Activated CD4-positive, CD25-positive, alpha-beta regulatory T cell treated with anti-CD3 and anti-CD28 coated beads, Interleukin-2, amount 50 U/mL, for 16 hours (primary cell): Measurements from ENCODE around the gene ZNF407.
"Not testable (repeated sequence)": the region's sequence is repeated elsewhere in the genome, so short reads cannot be mapped to it uniquely, and the experiment has no call there.

Experiments
- DNase-seq: peaks from one replicate; pipeline ENCODE4 v3.0.0-alpha.2; 2020; ENCODE audit warnings: low read depth, low spot score

ZNF407 gene

DNA sequence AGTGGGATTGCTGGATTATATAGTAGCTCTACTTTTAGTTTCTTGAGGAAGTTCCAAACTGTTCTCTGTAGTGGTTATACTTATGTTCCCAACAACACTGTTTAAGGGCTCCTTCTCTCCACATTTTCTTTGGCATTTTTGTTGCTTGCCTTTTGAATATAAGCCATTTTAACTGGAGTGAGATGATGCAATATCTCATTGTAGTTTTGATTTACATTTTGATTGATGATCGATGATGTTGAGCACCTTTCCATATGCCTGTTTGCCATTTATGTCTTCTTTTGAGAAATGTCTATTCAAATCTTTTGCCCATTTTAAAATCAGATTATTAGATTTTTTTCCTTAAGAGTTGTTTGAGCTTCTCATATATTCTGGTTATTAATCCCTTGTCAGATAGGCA lies 368.0 kb downstream of the ZNF407 start:
- no peak for DNase-seq

DNA sequence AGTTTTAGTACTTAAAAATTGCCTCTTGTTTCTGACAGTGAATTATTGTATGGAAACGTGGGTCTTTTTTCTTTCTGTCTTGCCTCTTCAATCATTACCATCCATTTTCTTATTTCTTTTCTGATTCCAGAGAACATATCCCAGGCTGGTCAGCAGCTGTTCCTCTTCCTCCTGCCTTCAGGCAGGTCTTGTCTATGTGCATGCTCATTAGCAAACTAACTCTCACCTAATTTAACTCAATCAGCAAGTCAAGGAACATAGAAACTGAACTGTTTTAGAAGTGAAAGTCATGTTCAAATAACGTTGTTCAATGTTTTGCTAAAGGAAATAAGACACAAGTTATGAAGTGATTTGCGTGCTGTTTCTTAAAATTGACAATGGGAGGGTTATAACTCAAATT lies 369.8 kb downstream of the ZNF407 start:
- DNase-seq, result no peak

DNA sequence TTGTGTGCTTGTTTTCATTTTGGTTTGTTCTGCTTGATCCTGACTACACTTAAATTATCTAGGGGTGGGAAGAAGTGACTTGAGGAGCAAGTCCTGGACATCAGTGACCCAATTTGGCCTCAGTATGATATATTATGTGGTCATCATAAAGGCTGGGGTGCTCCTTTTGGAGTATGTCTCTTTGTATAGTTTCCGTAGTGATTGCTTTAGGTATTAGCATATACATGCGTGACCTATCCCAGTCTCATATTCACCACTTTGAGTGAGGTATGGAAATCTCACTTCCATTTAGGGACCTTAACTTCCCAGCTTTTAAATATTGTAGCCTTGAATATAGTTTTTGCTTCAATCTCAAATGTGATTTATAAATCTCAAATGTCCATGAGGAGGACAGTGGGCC lies 370.3 kb downstream of the ZNF407 start:
- no peak for DNase-seq

DNA sequence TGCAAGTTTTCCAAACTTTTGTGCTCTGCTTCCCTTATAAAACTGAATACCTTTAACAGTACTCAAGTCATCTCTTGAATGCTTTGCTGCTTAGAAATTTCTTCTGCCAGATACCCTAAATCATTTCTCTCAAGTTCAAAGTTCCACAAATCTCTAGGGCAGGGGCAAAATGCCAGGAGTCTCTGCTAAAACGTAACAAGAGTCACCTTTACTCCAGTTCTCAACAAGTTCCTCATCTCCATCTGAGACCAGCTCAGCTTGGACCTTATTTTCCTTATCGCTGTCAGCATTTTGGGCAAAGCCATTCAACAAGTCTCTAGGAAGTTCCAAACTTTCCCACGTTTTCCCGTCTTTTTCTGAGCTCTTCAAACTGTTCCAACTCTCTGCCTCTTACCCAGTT lies 373.7 kb downstream of the ZNF407 start:
- not testable (repeated sequence) for DNase-seq

DNA sequence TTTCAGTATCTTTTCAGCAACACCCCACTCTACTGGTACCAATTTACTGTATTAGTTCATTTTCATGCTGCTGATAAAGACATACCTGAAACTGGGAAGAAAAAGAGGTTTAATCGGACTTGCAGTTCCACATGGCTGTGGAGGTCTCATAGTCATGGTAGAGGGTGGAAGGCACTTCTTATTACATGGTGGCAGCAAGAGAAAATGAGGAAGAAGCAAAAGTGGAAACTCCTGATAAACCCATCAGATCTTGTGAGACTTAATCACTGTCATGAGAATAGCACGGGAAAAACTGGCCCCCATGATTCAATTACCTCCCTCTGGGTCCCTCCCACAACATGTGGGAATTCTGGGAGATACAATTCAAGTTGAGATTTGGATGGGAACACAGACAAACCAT lies 374.1 kb downstream of the ZNF407 start:
- not testable (repeated sequence) for DNase-seq

DNA sequence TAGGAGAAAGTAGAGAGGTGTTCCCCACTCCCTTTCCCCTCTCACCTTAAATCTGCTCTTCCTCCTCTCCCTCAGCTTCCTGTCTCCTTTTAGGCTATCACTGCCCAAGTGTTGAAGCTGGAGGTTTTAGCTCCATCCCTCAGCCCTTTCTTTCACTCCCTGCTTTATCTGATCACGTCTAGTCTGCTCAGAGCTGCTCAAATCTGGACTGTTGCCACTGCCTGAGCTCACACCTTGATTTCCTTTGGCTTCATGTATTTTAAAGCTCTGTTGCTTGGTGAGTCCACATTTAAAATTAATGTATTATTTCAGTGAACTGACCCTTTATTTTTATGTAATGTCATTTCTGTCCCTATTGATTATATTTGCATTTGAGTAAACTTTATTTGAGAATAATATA lies 374.7 kb downstream of the ZNF407 start:
- no peak for DNase-seq

DNA sequence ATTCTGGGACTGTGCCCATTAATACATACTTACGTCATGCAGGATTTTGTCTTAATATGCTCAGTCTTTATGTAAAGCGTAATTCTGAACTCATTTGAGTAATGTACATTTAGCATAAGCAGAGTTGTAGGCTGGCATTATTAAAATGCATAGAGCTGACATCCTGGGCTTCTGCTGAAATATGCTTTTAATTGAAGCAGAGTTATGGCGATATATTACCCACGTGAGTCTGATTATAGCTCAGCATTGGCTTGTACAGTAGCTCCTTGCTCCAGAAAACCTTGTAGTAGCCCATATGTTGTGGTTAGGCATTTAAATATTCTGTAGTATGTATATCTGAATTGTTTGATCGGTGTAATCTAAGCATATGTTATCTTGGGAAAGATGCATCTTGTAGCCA lies 377.3 kb downstream of the ZNF407 start:
- no peak for DNase-seq

DNA sequence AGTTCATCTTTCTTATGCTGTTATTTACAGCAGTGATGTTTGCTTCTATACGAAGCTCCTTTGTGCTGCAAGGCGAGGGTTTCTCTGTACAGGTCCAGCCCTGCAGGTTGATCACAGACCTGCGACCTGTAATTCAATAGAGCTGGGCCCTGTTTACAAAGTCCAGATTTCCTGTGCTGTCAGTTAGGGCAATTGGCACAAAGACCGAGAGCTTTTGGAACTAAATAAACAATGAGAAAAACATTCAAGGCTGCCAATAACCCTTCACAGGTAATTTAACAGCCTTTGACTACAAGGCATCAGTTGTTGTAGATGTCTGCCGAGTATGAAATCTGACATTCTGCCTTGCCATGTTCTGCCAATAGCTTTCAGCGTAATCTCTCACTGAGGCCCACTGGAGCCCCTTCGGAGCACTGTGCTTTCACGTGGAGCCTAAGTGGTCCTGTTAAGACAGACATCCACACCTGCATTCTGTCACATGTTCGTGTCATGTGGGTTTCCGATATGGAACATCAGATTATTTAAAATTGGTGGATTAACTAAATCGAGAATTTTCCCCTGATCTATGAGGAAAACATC lies 378.8 kb downstream of the ZNF407 start:
- no peak for DNase-seq

DNA sequence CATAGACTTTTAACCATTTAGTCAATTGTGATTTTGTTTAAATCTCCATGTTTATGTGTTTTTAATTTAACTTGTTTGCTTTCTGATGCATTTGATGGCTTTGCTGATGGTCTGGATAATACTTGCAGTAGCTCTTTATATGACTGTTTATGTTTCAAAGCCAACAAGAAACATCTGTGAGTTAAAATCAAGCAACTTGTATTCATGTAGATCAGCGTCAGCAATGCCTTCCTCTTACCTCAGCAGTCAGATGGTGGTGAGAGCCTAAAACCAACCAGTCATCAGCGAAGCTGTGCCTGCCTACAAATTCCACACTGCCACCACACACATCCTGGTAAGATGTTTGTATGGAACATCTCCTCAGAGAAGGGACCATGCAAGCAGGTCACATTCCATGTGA lies 379.4 kb downstream of the ZNF407 start:
- no peak for DNase-seq

DNA sequence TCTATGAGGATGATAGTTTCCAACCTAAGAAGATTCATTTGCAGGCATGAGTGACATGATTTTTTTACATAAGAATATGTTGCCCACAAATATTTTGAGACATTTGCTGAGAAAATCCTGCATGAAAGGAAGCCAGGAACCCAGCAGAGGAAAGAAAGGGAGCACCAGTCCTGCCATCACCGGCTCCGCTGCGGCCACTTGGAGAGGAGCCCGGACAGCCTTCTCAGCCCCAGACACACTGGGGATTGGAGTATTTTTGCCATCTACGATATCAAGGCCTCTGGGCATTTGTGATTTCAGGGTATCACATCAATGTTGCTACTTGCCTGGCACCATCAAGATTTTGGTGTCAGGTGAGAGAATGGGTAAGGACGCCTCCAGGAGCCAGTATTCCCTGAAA lies 383.0 kb downstream of the ZNF407 start:
- no peak for DNase-seq

DNA sequence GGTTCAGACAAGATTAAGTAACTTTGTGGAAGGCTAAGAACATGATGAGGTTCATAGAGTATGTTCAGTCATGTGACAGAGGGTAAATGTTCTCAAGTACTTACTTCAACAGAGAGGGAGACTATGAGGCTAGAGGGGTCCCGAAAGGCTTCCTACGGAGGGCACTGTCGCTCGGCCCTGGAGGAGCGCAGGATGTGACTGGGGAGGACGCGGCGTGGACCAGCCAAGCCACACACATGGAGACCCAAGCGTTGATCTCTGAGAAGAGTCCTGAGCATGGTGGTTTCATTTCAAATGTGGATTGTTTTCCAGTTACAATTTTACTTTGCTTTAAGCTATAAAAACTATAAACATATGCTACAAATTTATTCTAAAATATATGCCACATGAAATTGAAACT lies 383.8 kb downstream of the ZNF407 start:
- DNase-seq, result no peak

DNA sequence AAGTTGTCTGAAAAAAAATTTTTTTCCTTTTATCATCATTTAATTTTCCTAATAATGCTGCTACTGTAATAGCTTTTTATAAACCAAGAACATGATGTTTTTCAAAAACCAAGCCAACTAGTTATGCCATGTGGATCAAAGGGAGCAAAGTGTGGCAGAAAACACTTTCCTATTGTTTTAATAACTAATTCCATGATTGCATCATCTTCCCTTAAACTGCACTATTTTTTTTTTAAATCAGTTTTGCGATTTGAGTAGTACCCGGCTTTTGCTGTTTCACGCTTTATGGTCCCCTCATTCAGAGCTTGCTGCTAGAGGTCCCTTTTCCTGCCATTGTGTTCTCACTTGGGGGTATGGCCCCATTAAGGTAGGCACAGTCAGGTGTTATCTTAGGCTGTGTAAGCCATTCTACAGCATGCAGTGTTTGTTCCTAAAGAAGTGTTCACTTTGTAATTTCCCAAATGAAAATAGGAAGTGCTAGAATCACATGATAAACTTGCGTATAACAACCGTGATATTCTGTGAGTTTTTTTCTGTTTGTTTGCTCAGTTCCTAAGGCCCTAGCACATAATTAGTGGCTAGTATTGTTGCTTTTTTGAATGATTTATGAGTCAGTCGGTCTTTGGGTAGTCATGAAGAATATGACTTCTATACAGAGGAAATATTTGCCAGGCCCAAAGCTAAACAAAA lies 385.4 kb downstream of the ZNF407 start:
- DNase-seq, result no peak

DNA sequence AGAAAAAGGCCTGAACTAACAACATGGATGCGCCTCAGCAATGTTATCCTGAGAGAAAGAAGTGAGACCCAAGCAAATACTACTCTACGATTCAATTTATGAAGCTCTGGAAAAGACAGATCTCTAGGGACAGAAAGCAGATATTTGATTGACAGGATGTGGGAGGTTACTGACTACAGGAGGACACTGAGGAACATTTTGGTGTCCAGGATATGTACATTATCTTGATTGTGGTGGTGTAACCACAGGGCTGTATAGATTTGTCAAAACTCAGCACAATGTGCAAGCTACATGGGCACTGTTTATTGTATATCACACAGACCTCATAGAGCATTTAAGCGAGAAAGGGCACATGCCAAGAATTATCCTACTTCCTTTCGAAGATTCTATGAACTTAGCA lies 391.5 kb downstream of the ZNF407 start:
- DNase-seq, result no peak

DNA sequence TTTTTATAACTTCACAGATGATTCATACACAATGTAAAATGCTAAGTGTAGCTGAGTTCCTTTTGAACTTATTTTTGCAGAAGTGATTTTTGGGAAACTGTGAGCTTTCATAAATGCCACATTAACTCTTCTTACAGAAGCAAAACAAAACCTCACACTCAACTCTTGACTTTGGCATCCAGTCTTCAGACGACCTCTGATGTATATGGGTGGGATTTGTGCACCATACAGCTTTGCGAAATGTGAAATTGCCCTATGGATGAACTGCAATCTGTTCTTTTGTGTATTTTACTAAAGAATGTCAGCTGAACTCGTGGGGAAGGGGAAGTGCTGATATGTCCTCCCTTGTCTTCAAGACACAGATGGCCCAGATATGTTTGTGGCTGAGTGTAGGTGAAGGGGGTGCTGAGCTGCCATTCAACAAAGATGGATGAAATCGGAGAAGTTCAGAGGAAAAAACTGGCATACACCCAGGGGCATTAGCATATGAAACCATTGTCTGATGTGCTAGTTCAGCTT lies 393.0 kb downstream of the ZNF407 start:
- no peak for DNase-seq

DNA sequence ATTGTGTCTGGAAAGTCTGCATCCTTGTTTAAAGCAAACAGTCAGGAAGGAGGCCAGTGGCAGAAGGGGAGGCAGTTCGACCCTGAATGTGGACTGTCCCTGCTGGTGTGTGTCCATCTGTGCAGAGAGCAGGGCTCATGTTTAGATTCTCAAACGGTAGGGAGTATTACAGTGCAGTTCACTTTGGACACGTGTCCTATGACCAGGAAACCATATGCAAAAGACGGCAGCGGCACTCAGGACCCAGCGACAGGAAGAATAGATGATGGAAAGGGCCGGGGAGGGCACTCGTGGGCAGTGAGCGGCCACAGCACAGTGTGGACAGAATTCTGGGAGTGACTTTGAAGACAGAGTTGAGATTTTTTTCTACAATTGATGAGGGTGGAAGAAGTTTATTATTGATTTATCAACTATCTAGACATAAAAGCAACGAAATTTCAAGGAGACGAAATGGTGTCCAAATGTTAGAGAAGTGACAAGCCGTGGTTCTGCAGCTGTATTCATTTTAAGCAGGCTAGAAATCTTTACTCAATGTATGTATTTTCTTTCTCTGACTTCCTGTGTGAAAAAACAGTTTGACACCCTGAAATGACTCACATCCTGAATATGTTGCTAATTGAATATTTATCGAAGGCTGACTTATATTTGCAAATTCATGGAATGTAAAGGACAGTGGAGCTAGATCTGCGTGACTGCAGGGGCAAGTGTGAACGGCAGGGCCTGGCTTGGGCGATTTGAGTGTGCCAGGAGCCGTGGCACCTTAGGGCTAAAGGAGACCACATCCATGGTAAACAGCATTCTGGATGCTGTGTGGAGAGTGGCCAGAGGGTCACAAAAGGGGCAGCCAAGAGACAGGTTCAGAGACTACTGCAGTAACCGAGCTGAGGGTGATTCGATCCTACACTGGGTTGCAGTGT lies 397.1 kb downstream of the ZNF407 start:
- DNase-seq, result no peak

DNA sequence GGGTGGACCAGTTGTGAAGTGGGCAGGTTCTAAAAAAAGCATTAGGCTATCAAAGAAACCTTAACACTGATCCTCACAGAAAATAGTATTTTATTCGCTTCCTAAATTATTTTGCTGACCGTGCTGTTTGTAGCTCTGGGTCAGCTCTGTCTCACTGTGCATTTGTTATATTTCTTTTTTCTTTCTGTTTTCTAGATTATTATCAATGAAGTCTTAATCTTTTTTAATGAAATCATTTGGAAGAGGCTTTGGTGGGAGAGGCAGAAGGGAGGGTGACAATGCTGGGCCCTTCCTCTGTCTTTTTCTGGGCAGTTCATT lies 397.7 kb downstream of the ZNF407 start:
- DNase-seq, result no peak

DNA sequence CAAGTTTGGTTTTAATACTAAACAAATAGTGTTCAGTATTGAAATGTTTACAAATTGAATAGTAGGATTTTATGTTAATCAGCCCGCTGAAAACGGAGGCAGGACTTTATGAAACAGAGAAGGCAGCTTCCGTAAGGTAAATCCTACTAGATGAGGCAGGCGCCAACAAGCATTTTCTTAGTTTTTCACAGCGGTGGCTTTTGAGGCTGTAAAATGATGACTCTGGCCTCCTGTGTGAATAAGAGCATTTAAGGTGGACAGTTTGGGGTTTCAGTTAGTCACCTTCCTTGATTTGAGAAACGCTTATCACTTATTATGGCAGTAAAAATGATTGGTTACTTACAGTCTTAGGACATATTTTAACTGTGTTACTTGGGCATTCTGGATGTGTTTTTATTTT lies 398.4 kb downstream of the ZNF407 start:
- no peak for DNase-seq

DNA sequence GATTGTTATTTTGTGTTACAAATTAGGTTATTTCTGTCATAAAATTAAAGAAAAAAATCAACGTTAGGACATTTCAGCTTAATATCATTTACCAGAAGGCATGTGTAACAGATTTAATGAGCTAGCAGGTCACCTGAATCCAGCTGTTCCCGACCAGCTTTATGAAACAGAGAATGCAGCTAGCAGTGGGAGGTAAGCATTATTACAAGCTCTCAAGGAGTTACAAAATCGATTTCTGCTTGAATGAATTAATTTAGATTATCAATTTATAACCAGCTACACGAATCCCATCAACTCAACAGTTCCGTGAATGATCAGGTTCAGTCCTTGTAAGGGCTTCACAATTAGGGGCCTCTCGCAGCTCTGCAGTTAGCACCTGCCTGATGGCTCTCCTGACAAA lies 399.3 kb downstream of the ZNF407 start:
- DNase-seq, result no peak

DNA sequence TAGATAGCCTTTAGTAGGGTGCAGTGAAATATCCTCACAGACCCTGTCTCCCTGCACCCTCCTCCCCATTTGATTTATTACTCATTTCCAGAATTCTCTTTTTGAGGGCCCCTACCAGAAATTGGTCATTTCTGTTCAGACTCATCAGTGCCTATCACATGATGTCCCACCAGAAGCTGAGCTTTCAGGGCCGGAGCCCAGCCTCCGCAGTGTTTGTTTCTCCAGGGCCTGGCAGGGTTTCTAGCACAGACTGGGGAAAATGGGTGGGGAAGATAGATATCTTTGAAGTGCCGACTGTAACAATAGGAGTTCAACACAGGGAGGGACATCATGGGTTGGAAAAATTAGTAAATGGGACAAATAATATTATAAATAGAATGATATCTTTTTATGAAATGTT lies 403.2 kb downstream of the ZNF407 start:
- no peak for DNase-seq

DNA sequence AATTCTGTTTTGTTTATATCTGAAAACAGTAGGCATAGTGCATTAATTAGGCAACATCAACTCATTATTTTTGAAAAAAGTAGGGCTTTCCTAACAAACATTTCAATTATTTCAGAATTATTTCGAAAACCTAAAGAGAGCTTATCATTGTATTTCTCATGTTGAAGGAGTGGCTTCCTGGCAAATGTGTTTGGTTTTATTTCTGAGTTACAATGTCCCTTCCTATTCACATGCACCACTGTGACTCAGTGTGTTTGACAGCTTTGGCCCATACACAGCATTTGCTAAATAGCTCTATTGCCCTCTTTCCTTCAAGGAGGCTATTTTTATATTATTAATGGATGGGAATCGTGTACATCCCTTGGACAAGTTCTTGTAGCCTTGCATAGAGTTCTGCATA lies 405.4 kb downstream of the ZNF407 start:
- no peak for DNase-seq

DNA sequence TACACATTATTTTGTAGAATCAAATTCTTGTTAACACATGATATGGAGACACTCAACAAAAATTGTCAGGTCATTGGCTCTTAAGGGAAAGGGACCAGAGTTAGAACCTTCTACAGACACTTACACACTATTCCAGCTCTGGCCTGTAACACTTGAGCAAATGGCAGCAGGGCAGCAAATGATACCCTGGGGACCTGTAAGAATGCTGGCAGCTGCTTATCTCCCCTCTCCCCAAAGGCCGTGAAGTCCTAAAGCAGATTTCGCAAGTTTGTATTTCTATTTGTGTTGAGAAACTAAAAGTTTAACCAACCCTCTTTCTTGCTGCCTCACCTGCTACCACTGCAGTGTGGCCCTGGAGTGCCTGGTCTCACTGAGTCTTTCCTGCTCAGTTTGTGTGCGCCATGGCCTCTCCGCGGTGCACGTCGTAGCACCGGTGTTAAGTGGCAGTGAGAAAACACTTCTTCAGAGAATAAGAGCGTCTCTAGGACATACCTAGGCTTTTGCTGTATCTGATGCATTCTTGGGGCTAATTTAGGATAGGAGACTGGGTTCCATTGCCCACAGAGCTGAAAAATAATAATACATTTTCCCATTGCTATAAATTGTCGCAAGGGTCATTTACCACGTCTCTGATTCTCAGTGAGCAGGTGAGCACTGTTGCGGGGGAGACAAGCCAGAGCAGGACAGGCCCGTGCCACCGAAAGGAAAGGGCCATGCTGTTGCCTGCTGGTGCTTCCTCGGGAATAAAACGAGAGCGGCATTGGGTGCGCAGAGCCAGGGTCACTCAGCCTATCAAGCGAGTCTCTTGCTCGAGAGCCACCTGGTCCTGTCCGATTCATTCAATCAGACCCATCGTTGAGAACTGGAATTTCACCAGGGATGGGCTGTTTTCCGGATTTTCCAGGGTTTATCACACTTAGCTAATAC lies 406.4 kb downstream of the ZNF407 start:
- DNase-seq, result no peak

DNA sequence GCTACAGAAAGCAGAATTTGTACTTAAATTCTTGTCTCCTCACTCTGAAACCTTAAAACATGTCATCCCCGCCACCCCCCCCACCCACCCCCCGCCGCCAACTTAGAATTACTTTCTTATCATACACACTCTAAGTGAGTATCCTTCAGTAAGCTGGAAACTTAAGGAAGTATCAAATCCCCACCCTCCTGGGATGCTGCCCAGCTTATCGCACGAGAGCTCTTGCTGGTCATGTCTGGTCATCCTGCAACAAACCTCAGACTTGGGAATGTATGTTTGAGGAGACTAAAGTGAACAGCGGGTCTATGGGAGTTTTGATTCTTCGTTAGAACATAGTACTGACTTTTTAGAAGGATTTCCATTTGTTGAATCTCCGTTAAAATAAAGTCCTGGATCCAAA lies 408.0 kb downstream of the ZNF407 start:
- no peak for DNase-seq
